ENCODE results near the gene ZBTB3. TPM values are rescaled to one million over a fixed set of nuclear protein-coding genes. Genes with fewer than 3 reads are reported as not detected.
"Not testable (repeated sequence)": the region's sequence is repeated elsewhere in the genome, so short reads cannot be mapped to it uniquely, and the experiment has no call there.

The ZBTB3 gene
- total RNA-seq (2014; rRNA removed; shearing (Covaris generic)) = 6.9 and 7.5 TPM in 2 replicates

- DNase-seq (ENCODE audit: low spot score) = peak; percentile 100
Measured at GRCh38 chr11:62753736-62754603, at the start of gene ZBTB3. Gene ZBTB3 (minus strand): TSS chr11:62754160. CDS start chr11:62753664, 496 bp downstream.

DNA sequence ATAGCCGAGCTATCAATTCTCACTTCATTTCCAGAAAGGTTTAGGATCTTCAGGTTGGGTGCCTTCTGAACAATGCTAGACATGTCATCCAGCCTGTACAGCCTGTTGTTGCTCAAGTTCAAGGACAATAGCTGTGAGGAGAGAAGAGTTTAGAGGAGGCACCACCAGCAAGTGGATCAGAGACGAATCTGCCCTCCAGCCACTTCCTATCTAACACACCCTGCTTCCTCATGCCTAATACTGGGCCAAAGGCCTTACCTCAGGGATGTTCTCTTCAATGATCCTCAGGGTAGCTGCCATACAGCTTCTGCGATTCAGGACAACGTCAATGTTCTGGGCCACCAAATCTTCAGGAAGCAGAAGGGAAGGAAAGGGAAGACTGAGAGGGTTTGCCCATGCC is 47.1 kb upstream of the ZBTB3 start:
- DNase-seq (ENCODE audit: low spot score) = no peak

DNA sequence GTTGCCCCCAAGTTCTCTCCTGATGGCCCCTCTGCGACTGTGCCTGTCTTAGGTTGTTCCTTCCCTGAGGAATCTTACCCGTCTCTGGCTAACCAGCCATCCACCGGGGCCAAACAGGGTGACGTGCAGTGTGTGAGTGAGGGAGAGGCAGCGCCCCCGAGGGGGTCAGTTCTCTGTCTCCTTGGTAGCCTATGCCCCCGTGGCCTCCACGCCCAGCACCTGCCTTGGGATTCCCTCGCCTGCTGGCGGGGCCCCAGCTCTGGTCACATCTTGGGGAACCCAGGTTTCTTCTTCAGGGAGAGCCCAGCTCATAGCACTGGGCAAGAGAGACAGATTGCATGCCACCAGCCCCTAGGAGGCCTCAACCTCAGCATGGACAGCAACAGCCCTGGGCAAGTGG is 45.5 kb upstream of the ZBTB3 start:
- DNase-seq (ENCODE audit: low spot score) = no peak

DNA sequence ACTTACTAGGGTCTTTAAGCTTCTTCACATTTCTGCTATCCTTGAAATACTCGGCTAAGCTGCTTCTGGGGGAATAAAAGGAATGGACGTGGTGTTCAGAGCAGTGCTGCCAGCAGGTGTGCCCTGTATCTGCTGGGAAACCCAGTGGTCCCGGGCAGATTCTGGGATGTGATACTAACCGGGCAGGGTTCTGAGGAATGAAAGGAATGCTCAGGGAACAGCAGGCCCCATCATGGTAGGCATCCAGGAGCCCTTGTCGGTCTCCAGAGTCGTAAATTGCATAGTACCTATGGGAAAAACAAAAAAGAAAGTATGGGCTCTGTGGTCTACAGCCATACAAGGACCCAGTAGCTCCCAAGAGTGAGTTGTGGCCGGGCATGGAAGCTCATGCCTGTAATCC is 42.3 kb upstream of the ZBTB3 start:
- DNase-seq (ENCODE audit: low spot score) = no peak

DNA sequence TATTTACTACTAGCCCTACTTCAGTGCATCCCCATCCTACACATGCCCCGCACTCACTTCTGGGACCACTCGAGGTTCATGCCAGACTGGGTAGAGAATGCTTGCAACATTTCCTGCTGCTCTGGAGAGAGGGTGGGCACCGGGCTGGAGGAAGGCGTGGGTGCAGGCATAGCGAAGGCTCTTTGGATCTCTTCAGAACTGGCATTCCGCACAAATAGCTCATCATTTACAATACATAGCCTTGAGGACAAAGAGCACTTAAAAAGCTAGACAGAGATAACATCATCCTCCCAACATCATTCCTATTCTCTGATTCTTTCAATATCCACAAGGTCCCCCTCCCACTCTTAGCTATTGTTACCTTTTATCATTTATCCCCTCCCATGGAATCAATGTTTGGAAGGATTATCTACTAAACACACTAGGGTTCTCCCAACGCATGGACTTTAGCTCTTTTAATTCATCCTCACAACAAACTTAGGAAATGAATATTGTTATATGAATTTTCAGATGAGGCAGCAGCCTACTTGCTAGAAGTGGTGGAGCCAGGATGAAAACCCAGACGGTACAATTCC is 40.3 kb upstream of the ZBTB3 start:
- DNase-seq (ENCODE audit: low spot score) = no peak

DNA sequence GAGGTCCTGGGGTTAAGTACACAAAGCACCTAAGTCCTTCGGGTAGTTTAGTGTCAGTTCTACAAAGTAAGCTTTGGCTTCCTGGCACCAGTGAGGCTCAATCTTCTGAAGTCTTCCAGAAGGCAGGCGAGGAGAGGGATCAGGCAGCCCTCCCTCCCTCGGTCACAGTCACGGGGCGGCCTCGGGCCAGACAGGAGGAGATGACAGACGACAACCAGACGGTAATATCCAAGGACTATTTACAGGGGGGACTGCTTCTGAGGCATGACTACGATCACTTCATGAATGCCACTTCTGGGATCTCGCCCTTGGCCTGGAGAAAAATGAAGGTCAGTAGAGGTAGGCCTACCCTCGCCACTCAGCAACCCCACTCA is 38.2 kb upstream of the ZBTB3 start:
- no peak for DNase-seq (ENCODE audit: low spot score)

- DNase-seq (ENCODE audit: low spot score) = peak; percentile 72
Measured at GRCh38 chr11:62791501-62792201, 37.7 kb upstream of the ZBTB3 start, which contains the start of gene TMEM223. Gene TMEM223 (minus strand): TSS chr11:62792006. CDS start chr11:62791994, 12 bp downstream.

- no peak for DNase-seq (ENCODE audit: low spot score)
Measured at GRCh38 chr11:62789576-62789975, 35.6 kb upstream of the ZBTB3 start.

DNA sequence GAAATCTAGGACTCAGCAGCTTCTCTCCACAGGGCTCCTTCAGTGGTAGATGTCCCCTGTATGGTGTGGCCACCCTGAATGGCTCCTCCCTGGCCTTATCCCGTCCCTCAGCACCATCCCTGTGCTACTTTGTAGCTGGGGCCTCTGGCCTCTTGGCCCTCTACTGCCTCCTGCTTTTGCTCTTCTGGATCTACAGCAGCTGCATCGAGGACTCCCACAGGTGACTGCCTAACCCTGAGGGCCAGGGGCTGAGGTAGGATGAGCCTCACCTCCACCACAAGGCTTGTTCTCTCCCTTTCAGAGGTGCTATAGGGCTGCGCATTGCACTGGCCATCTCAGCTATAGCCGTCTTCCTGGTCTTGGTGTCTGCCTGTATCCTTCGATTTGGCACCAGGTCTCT is 35.0 kb upstream of the ZBTB3 start:
- DNase-seq (ENCODE audit: low spot score) = no peak

DNA sequence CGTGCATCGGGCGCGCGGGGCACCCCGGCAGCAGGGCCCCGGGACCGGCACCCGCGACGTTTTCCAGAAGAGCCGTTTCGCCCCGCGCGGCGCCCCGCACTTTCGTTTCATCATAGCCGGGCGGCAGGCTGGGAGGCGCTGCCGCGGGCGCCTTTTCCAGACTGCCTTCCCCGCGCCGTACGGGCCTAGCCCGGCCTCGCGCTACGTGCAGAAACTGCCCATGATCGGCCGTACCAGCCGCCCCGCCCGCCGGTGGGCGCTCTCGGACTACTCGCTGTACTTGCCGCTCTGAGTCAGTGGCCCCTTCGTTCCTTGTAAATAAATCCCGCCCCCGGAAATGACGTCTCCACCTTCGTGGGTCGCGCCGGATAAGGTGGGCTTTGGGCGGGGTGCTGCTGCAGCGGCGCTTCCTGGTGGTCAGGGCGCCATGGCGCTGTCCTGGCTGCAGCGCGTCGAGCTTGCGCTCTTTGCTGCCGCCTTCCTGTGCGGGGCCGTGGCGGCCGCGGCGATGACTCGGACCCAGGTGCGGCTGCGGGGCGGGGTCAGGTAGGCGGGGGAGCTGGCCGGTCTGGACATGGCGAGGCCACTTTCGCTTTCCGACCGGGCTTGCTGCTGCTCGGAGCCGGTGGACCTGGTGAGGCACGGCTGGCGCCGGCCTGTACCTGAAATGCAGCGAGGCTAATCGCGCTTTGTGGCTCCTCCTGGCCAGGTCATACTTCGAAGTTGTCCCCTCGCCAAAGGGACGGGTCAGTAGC is 33.2 kb upstream of the ZBTB3 start, which contains the start of gene TMEM179B:
TMEM179B (plus strand) TSS at position 398 of the 755 bp plus-strand sequence; CDS start at position 428, 30 bp downstream.
- peak; percentile 97 for DNase-seq (ENCODE audit: low spot score)

DNA sequence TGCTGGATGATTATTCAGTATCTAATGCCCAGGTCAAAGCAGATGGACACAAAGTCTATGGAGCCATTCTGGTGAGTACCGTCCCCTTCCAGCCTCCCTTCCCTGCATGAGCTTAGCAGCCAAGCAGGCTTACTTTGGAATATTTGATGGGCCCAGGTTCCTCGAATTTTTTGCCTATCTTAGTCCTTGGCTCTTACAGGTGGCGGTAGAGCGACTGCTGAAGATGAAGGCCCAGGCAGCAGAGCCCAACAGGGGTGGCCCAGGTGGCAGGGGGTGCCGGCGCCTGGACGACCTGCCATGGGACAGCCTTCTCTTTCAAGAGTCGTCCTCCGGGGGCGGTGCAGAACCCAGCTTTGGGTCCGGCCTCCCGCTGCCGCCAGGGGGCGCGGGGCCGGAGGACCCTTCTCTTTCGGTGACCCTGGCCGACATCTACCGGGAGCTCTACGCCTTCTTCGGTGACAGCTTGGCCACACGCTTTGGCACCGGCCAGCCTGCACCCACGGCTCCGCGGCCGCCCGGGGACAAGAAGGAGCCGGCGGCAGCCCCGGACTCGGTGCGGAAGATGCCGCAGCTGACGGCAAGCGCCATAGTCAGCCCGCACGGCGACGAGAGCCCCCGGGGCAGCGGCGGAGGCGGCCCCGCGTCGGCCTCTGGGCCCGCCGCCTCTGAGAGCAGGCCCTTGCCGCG is 32.5 kb upstream of the ZBTB3 start:
- DNase-seq (ENCODE audit: low spot score) = peak; percentile 71

GRCh38 chr11:62782753-62783152 is 28.8 kb upstream of the ZBTB3 start:
- DNase-seq (ENCODE audit: low spot score) = no peak

GRCh38 chr11:62778441-62778840 is 24.5 kb upstream of the ZBTB3 start:
- DNase-seq (ENCODE audit: low spot score) = no peak

DNA sequence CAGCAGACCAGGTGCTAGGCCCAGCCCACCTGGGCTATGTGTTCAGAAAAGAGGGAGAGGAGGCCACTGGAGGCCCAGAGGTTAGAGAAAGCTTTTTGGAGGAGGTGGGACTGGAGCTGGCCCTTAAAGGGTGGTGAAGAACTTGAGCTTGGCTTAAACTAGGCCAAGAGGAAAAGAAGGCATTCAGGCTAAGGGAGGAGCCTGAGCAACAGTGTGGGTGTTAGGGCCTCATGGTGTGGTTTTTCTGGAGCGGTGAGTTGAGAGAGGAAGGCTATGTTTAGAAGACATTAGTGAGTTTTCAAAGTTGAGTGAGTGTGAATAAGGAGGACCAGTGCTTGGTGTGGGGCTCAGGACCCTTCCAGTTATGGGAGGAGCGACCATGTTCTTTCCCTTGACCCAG is 23.4 kb upstream of the ZBTB3 start:
- DNase-seq (ENCODE audit: low spot score) = no peak

- DNase-seq (ENCODE audit: low spot score) = no peak
Measured at GRCh38 chr11:62775646-62776045, 21.7 kb upstream of the ZBTB3 start.

GRCh38 chr11:62774407-62774806 is 20.4 kb upstream of the ZBTB3 start:
- DNase-seq (ENCODE audit: low spot score) = no peak

DNA sequence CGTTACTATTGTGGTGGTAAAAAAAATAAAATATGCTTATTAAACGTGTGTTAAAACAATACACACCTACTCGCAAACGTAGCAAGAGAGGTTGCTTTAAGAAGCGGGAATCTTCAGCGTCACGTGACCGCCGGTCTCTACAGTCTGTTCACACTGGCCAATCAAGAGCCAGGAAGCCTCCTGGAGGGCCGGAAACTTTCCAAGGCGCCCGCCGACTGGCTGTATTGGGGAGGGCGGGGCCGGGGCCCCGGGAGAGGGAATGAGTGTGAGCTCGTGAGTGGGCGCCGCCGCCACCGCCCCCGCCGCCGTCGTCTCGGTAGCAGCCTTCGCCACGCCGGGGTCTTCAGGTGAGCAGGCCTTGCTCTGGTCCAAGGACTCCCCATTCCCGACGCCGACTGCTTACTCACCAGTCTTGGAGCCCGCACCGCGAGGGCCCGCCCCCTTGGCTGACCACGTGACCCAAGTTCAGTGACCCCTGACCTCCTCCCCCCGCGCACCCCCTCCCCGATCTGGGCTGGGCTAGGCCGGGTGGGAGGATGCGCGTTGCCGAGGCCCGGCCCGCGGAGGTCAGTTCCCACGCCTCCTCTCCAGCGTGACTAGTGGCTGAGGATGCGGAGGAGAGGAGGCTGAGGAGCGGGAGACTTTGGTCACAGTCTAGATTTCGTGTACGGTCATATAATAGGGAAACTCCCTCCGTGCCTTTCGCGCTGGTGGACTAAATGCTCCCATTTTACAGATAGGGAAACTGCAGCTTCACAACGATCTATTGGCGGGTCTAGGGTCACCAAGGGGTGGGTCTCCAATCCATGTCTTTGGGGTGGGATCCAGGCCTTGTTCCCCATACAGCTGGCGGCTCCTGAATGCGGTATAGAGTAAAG is 17.4 kb upstream of the ZBTB3 start, which contains the start of gene TAF6L:
TAF6L (plus strand) TSS at position 253 of the 878 bp plus-strand sequence. CDS start 4,388 bp downstream, outside the sequence.
- DNase-seq (ENCODE audit: low spot score) = peak; percentile 93

- no peak for DNase-seq (ENCODE audit: low spot score)
Measured at GRCh38 chr11:62770778-62771143, 16.8 kb upstream of the ZBTB3 start.

DNA sequence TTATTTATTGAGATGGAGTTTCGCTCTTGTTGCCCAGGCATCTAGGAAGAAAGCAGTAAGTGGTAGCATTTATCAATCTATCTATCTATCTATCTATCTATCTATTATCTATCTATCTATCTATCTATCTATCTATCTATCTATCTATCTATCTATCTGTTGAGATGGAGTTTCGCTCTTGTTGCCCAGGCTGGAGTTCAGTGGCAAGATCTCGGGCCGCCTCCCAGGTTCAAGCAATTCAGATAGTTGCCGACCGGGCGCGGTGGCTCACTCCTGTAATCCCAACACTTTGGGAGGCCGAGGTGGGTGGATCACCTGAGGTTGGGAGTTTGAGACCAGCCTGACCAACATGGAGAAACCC is 6.9 kb upstream of the ZBTB3 start:
- not testable (repeated sequence) for DNase-seq (ENCODE audit: low spot score)

All from H4 (cell line).